ENCODE data around the gene TMEM86B.

Gene TMEM86B

GRCh38 chr19:55232286-55232602 lies 3.7 kb upstream of the TMEM86B start:
- H3K9me3 ChIP-seq (ENCODE audit: control insufficient read depth in 1 of 2, low read length in 2 of 2): no peaks in the 10 kb centered on the region
- no peak overlapping the region for H3K4me3 ChIP-seq (ENCODE audit: low read depth in 1 of 2, low read length in 2 of 2)
- H3K27me3 ChIP-seq (ENCODE audit: low read depth, low read length): no peaks in the 10 kb centered on the region
- peaks cover 32 to 79% of the 10 kb centered on the region in 2 donors for H3K36me3 ChIP-seq (ENCODE audit: control insufficient read depth in 1 of 2, insufficient read depth in 2 of 2, low read length in 2 of 2)
- H3K4me1 ChIP-seq (ENCODE audit: control insufficient read depth in 1 of 2, insufficient read depth in 2 of 2, low read length in 2 of 2): peaks cover 0 to 16% of the 10 kb centered on the region in 2 donors
- H3K27ac ChIP-seq (ENCODE audit: low read length): no peak overlapping the region

GRCh38 chr19:55231391-55232285 lies 3.1 kb upstream of the TMEM86B start:
- Histone ChIP-seq H3K4me3 (ENCODE audit: low read depth in 1 of 2, low read length in 2 of 2) (no peak overlapping the region), H3K36me3 (ENCODE audit: control insufficient read depth in 1 of 2, insufficient read depth in 2 of 2, low read length in 2 of 2) (peaks cover 26 to 79% of the 10 kb centered on the region in 2 donors), H3K27ac (ENCODE audit: low read length) (no peak overlapping the region), H3K9me3 (ENCODE audit: control insufficient read depth in 1 of 2, low read length in 2 of 2) (no peaks in the 10 kb centered on the region), H3K27me3 (ENCODE audit: low read depth, low read length) (no peaks in the 10 kb centered on the region), H3K4me1 (ENCODE audit: control insufficient read depth in 1 of 2, insufficient read depth in 2 of 2, low read length in 2 of 2) (peaks cover 0 to 16% of the 10 kb centered on the region in 2 donors)

- H3K4me3 ChIP-seq (ENCODE audit: low read depth in 1 of 2, low read length in 2 of 2): no peak overlapping the region
- H3K9me3 ChIP-seq (ENCODE audit: control insufficient read depth in 1 of 2, low read length in 2 of 2): no peaks in the 10 kb centered on the region
- peaks cover 18 to 78% of the 10 kb centered on the region in 2 donors for H3K36me3 ChIP-seq (ENCODE audit: control insufficient read depth in 1 of 2, insufficient read depth in 2 of 2, low read length in 2 of 2)
- H3K27me3 ChIP-seq (ENCODE audit: low read depth, low read length): no peaks in the 10 kb centered on the region
- no peak overlapping the region for H3K27ac ChIP-seq (ENCODE audit: low read length)
- H3K4me1 ChIP-seq (ENCODE audit: control insufficient read depth in 1 of 2, insufficient read depth in 2 of 2, low read length in 2 of 2): peaks cover 0 to 16% of the 10 kb centered on the region in 2 donors
Observed at GRCh38 chr19:55230780-55231179, 2.2 kb upstream of the TMEM86B start.

- no peaks in the 10 kb centered on the region for H3K27me3 ChIP-seq (ENCODE audit: low read depth, low read length)
- H3K9me3 ChIP-seq (ENCODE audit: control insufficient read depth in 1 of 2, low read length in 2 of 2): no peaks in the 10 kb centered on the region
- H3K4me1 ChIP-seq (ENCODE audit: control insufficient read depth in 1 of 2, insufficient read depth in 2 of 2, low read length in 2 of 2): peaks cover 0 to 16% of the 10 kb centered on the region in 2 donors
- H3K36me3 ChIP-seq (ENCODE audit: control insufficient read depth in 1 of 2, insufficient read depth in 2 of 2, low read length in 2 of 2): peaks cover 18 to 78% of the 10 kb centered on the region in 2 donors
- H3K4me3 ChIP-seq (ENCODE audit: low read depth in 1 of 2, low read length in 2 of 2): no peak overlapping the region
- H3K27ac ChIP-seq (ENCODE audit: low read length): no peak overlapping the region
Observed at GRCh38 chr19:55230329-55230728, 1.8 kb upstream of the TMEM86B start.

- Histone ChIP-seq H3K36me3 (ENCODE audit: control insufficient read depth in 1 of 2, insufficient read depth in 2 of 2, low read length in 2 of 2) (peaks cover 13 to 72% of the 10 kb centered on the region in 2 donors), H3K27ac (ENCODE audit: low read length) (no peak overlapping the region), H3K27me3 (ENCODE audit: low read depth, low read length) (no peaks in the 10 kb centered on the region), H3K4me3 (ENCODE audit: low read depth in 1 of 2, low read length in 2 of 2) (no peak overlapping the region), H3K9me3 (ENCODE audit: control insufficient read depth in 1 of 2, low read length in 2 of 2) (no peaks in the 10 kb centered on the region), H3K4me1 (ENCODE audit: control insufficient read depth in 1 of 2, insufficient read depth in 2 of 2, low read length in 2 of 2) (peaks cover 0 to 16% of the 10 kb centered on the region in 2 donors)
Observed at GRCh38 chr19:55229789-55230182, 1.2 kb upstream of the TMEM86B start.

- Histone ChIP-seq H3K9me3 (ENCODE audit: control insufficient read depth in 1 of 2, low read length in 2 of 2) (no peaks in the 10 kb centered on the region), H3K27ac (ENCODE audit: low read length) (no peak overlapping the region), H3K4me3 (ENCODE audit: low read depth in 1 of 2, low read length in 2 of 2) (no peak overlapping the region), H3K36me3 (ENCODE audit: control insufficient read depth in 1 of 2, insufficient read depth in 2 of 2, low read length in 2 of 2) (peaks cover 9 to 67% of the 10 kb centered on the region in 2 donors), H3K27me3 (ENCODE audit: low read depth, low read length) (no peaks in the 10 kb centered on the region), H3K4me1 (ENCODE audit: control insufficient read depth in 1 of 2, insufficient read depth in 2 of 2, low read length in 2 of 2) (peaks cover 0 to 16% of the 10 kb centered on the region in 2 donors)
Observed at GRCh38 chr19:55229145-55229788, 704 bp upstream of the TMEM86B start.

GRCh38 chr19:55228015-55228391 lies 560 bp downstream of the TMEM86B start:
- no peak overlapping the region for H3K27ac ChIP-seq (ENCODE audit: low read length)
- H3K27me3 ChIP-seq (ENCODE audit: low read depth, low read length): no peaks in the 10 kb centered on the region
- H3K4me3 ChIP-seq (ENCODE audit: low read depth in 1 of 2, low read length in 2 of 2): no peak overlapping the region
- H3K4me1 ChIP-seq (ENCODE audit: control insufficient read depth in 1 of 2, insufficient read depth in 2 of 2, low read length in 2 of 2): peaks cover 0 to 16% of the 10 kb centered on the region in 2 donors
- peaks cover 10 to 66% of the 10 kb centered on the region in 2 donors for H3K36me3 ChIP-seq (ENCODE audit: control insufficient read depth in 1 of 2, insufficient read depth in 2 of 2, low read length in 2 of 2)
- no peaks in the 10 kb centered on the region for H3K9me3 ChIP-seq (ENCODE audit: control insufficient read depth in 1 of 2, low read length in 2 of 2)

- Histone ChIP-seq H3K36me3 (ENCODE audit: control insufficient read depth in 1 of 2, insufficient read depth in 2 of 2, low read length in 2 of 2) (peaks cover 10 to 61% of the 10 kb centered on the region in 2 donors), H3K4me1 (ENCODE audit: control insufficient read depth in 1 of 2, insufficient read depth in 2 of 2, low read length in 2 of 2) (peaks cover 0 to 16% of the 10 kb centered on the region in 2 donors), H3K4me3 (ENCODE audit: low read depth in 1 of 2, low read length in 2 of 2) (no peak overlapping the region), H3K27me3 (ENCODE audit: low read depth, low read length) (no peaks in the 10 kb centered on the region), H3K9me3 (ENCODE audit: control insufficient read depth in 1 of 2, low read length in 2 of 2) (no peaks in the 10 kb centered on the region), H3K27ac (ENCODE audit: low read length) (no peak overlapping the region)
Observed at GRCh38 chr19:55227241-55228014, 1.1 kb downstream of the TMEM86B start.

GRCh38 chr19:55226788-55227187 lies 1.8 kb downstream of the TMEM86B start:
- peaks cover 8 to 54% of the 10 kb centered on the region in 2 donors for H3K36me3 ChIP-seq (ENCODE audit: control insufficient read depth in 1 of 2, insufficient read depth in 2 of 2, low read length in 2 of 2)
- H3K27me3 ChIP-seq (ENCODE audit: low read depth, low read length): no peaks in the 10 kb centered on the region
- no peak overlapping the region for H3K27ac ChIP-seq (ENCODE audit: low read length)
- no peak overlapping the region for H3K4me3 ChIP-seq (ENCODE audit: low read depth in 1 of 2, low read length in 2 of 2)
- H3K9me3 ChIP-seq (ENCODE audit: control insufficient read depth in 1 of 2, low read length in 2 of 2): no peaks in the 10 kb centered on the region
- peaks cover 0 to 16% of the 10 kb centered on the region in 2 donors for H3K4me1 ChIP-seq (ENCODE audit: control insufficient read depth in 1 of 2, insufficient read depth in 2 of 2, low read length in 2 of 2)

GRCh38 chr19:55226273-55226672 lies 2.3 kb downstream of the TMEM86B start:
- peaks cover 0 to 16% of the 10 kb centered on the region in 2 donors for H3K4me1 ChIP-seq (ENCODE audit: control insufficient read depth in 1 of 2, insufficient read depth in 2 of 2, low read length in 2 of 2)
- no peaks in the 10 kb centered on the region for H3K27me3 ChIP-seq (ENCODE audit: low read depth, low read length)
- H3K36me3 ChIP-seq (ENCODE audit: control insufficient read depth in 1 of 2, insufficient read depth in 2 of 2, low read length in 2 of 2): peaks cover 7 to 49% of the 10 kb centered on the region in 2 donors
- H3K4me3 ChIP-seq (ENCODE audit: low read depth in 1 of 2, low read length in 2 of 2): no peak overlapping the region
- H3K9me3 ChIP-seq (ENCODE audit: control insufficient read depth in 1 of 2, low read length in 2 of 2): no peaks in the 10 kb centered on the region
- no peak overlapping the region for H3K27ac ChIP-seq (ENCODE audit: low read length)

- Histone ChIP-seq H3K27ac (ENCODE audit: low read length) (no peak overlapping the region), H3K4me1 (ENCODE audit: control insufficient read depth in 1 of 2, insufficient read depth in 2 of 2, low read length in 2 of 2) (peaks cover 0 to 16% of the 10 kb centered on the region in 2 donors), H3K27me3 (ENCODE audit: low read depth, low read length) (no peaks in the 10 kb centered on the region), H3K36me3 (ENCODE audit: control insufficient read depth in 1 of 2, insufficient read depth in 2 of 2, low read length in 2 of 2) (peaks cover 4 to 42% of the 10 kb centered on the region in 2 donors), H3K9me3 (ENCODE audit: control insufficient read depth in 1 of 2, low read length in 2 of 2) (peaks cover 0 to 2% of the 10 kb centered on the region in 2 donors), H3K4me3 (ENCODE audit: low read depth in 1 of 2, low read length in 2 of 2) (no peak overlapping the region)
Observed at GRCh38 chr19:55225415-55225958, 3.1 kb downstream of the TMEM86B start.
